Duodenal mucosa (tissue), 2 donors: ENCODE results near the gene ZG16.

Source experiments
- H3K27ac ChIP-seq: one replicate; pipeline ENCODE4 v1.7.0; 2013; ENCODE audit warnings: low read depth, low read length
- H3K27me3 ChIP-seq, 2 donors: one replicate each; pipeline ENCODE4 v1.7.0; 2013; ENCODE audit warnings: low read length in 2 of 2, control low read depth in 1 of 2; ENCODE audit not compliant: insufficient read depth in 2 of 2, control insufficient read depth in 1 of 2
- H3K36me3 ChIP-seq, 2 donors: one replicate each; pipeline ENCODE4 v1.7.0; 2013; ENCODE audit warnings: low read length in 2 of 2, control low read depth in 1 of 2; ENCODE audit not compliant: insufficient read depth in 2 of 2, control insufficient read depth in 1 of 2
- H3K4me1 ChIP-seq, 2 donors: one replicate each; pipeline ENCODE4 v1.7.0; 2013; ENCODE audit warnings: low read length in 2 of 2, control low read depth in 1 of 2; ENCODE audit not compliant: insufficient read depth in 2 of 2, control insufficient read depth in 1 of 2
- H3K4me3 ChIP-seq, 2 donors: one replicate each; pipeline ENCODE4 v1.7.0; 2013; ENCODE audit warnings: low read length in 2 of 2, low read depth in 1 of 2
- H3K9ac ChIP-seq, 2 donors: one replicate each; pipeline ENCODE4 v1.7.0; 2013; ENCODE audit warnings: low read length in 2 of 2, low read depth in 1 of 2
- H3K9me3 ChIP-seq, 2 donors: one replicate each; pipeline ENCODE4 v1.7.0; 2013; ENCODE audit warnings: low read length in 2 of 2, control low read depth in 1 of 2; ENCODE audit not compliant: control insufficient read depth in 1 of 2

Gene ZG16

GRCh38 chr16:29812754-29813643 lies 34.9 kb downstream of the ZG16 start:
- peaks cover 8 to 14% of the 10 kb centered on the region in 2 donors for H3K27me3 ChIP-seq
- peak overlapping the region; percentile 42 for H3K27ac ChIP-seq
- peaks cover 45 to 65% of the 10 kb centered on the region in 2 donors for H3K4me1 ChIP-seq
- no peaks in the 10 kb centered on the region for H3K9me3 ChIP-seq
- peaks cover 16 to 17% of the 10 kb centered on the region in 2 donors for H3K36me3 ChIP-seq
- H3K4me3 ChIP-seq, result peak overlapping the region; percentile 64 to 75
- H3K9ac ChIP-seq, result peak overlapping the region in 1 of 2 donors; percentile 54

DNA sequence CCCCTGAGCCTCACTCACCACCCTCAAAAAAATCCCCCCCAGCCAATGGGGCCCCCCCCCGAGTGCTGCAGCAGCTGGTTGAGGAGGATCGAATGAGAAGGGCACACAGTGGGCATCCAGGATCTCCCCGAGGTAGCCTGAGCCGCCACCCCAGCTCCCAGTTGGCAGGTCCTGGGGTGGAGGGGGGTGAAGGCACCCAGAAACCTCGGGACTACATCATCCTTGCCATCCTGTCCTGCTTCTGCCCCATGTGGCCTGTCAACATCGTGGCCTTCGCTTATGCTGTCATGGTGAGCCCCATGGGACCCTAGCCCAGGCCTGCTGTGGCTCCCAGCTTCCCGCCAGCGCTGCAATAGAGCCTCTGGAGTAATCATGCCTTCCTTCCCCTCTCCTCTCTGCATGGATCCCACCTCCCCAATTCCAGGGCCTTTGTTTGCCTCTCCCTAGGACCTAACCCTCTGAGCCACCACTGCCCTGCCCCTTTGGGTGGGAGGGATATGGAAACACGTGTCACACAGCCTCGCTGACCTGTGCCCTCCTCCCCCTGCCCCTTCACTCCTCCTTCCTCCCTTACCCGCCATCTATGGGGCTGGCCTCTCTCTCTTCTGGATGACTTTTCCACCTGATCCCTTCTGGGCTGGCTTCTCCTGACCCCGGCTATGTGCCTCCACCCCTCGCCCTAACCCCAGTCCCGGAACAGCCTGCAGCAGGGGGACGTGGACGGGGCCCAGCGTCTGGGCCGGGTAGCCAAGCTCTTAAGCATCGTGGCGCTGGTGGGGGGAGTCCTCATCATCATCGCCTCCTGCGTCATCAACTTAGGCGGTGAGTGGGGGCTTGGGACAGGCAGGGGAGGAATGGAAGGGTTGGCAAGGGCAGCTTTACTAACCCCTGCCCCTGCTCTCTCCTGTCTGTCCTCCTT lies 35.8 kb downstream of the ZG16 start:
- Histone ChIP-seq H3K4me1 (peaks cover 42 to 66% of the 10 kb centered on the region in 2 donors), H3K4me3 (no peak overlapping the region), H3K9ac (no peak overlapping the region), H3K36me3 (peaks cover 10 to 19% of the 10 kb centered on the region in 2 donors), H3K9me3 (no peaks in the 10 kb centered on the region), H3K27ac (no peak overlapping the region), H3K27me3 (peaks cover 8 to 14% of the 10 kb centered on the region in 2 donors)

DNA sequence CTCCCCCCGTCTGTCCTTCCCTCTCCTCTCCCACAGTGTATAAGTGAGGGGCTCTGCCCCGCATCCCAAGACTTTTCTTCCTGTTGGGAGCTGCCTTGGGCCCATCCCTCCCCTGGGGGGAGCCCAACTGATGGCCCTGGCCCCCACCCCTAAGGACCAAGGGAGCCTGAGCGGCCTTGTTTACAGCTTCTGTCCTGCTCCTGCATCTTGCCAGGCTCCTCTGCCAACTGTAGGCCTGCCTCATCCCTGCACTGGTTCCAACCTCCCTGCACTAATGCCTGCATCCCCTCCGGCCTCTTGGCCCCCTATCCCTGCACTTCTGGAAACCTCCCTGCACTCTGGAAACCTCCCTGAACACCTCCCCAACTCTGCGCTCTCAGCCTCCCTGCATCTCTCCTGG lies 36.5 kb downstream of the ZG16 start:
- Histone ChIP-seq H3K27me3 (peaks cover 8 to 14% of the 10 kb centered on the region in 2 donors), H3K4me3 (no peak overlapping the region), H3K36me3 (peaks cover 7 to 18% of the 10 kb centered on the region in 2 donors), H3K9me3 (no peaks in the 10 kb centered on the region), H3K27ac (no peak overlapping the region), H3K4me1 (peaks cover 42 to 67% of the 10 kb centered on the region in 2 donors), H3K9ac (no peak overlapping the region)

DNA sequence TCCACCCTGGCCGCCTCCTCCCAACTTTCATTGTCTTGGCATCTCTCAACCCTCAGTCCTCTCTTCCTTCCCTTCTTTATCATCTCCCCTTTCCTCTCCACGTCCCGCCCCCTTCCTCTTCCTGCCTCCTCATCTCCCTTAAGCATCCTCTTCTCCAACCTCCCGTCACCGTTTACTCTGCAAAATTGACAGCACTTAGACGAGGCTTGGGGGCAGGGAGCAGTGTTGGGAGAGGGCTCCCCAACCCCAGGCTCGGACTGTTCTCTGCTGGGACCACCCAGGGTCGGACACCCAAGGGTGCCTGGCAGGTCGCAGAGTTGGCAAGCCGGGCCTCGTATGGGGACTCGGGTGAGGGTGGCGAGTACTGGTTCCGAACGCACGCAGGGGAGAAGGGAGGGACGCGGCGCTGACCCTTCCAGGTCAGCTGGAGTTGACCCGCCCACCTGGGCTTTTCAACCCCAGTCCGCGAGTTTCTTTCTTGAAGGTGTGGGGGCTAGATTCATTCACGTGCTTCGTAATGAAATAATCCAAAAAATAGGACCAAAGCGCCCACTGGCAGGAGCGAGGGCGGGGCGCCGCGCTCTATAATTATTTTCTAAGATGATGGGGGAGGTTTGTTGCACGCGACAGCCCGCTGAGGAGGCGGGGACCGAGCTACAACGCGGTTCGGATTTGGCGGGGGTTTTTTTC lies 37.1 kb downstream of the ZG16 start:
- Histone ChIP-seq H3K36me3 (peaks cover 2 to 12% of the 10 kb centered on the region in 2 donors), H3K9me3 (no peaks in the 10 kb centered on the region), H3K27ac (no peak overlapping the region), H3K9ac (peak overlapping the region; percentile 50 to 70), H3K27me3 (peaks cover 8 to 14% of the 10 kb centered on the region in 2 donors), H3K4me1 (peaks cover 43 to 67% of the 10 kb centered on the region in 2 donors), H3K4me3 (peak overlapping the region; percentile 86 to 94)

- H3K27ac ChIP-seq, result peak within 1 kb of the TSS; percentile 91
- H3K4me1 ChIP-seq, result peaks cover 34 to 62% of the 10 kb centered on the region in 2 donors
- peak within 1 kb of the TSS; percentile 79 to 92 for H3K9ac ChIP-seq
- peak within 1 kb of the TSS; percentile 86 to 94 for H3K4me3 ChIP-seq
- H3K27me3 ChIP-seq, result peaks cover 8 to 14% of the 10 kb centered on the region in 2 donors
- H3K36me3 ChIP-seq, result peaks cover 0 to 10% of the 10 kb centered on the region in 2 donors
- no peaks in the 10 kb centered on the region for H3K9me3 ChIP-seq
Observed at GRCh38 chr16:29815793-29816693, 38.0 kb downstream of the ZG16 start, which contains the start of gene PAGR1. TSS of gene PAGR1 (plus strand) at chr16:29816152. CDS start at chr16:29816526, 374 bp downstream.

- Histone ChIP-seq H3K4me1 (peaks cover 34 to 62% of the 10 kb centered on the region in 2 donors), H3K4me3 (peak overlapping the region; percentile 86 to 94), H3K9me3 (no peaks in the 10 kb centered on the region), H3K9ac (peak overlapping the region; percentile 79 to 92), H3K36me3 (peaks cover 0 to 10% of the 10 kb centered on the region in 2 donors), H3K27me3 (peaks cover 8 to 14% of the 10 kb centered on the region in 2 donors), H3K27ac (peak overlapping the region; percentile 91)
Observed at GRCh38 chr16:29816694-29817441, 38.8 kb downstream of the ZG16 start.

DNA sequence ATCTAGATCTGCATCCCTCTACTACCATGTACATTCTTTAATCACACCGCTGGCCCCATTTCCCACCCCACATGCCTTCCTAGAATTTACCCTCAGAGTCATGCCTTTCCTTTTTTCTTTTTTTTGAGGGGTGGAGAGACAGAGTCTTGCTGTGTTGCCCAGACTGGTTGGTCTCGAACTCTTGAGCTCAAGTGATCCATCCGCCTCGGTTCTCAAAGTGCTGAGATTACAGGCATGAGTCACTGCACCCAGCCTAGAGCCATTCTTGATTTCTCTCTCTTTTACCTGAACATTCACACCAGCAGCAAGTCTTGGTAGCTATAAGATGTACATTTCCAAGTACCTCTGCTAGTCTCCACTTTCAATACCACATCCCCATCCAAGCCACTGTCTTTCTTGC lies 40.0 kb downstream of the ZG16 start:
- Histone ChIP-seq H3K27ac (no peak overlapping the region), H3K9me3 (no peaks in the 10 kb centered on the region), H3K4me3 (no peak overlapping the region), H3K36me3 (peaks cover 0 to 10% of the 10 kb centered on the region in 2 donors), H3K27me3 (peaks cover 3 to 6% of the 10 kb centered on the region in 2 donors), H3K9ac (no peak overlapping the region), H3K4me1 (peaks cover 34 to 67% of the 10 kb centered on the region in 2 donors)

- Histone ChIP-seq H3K36me3 (peaks cover 0 to 10% of the 10 kb centered on the region in 2 donors), H3K27me3 (peaks cover 0 to 1% of the 10 kb centered on the region in 2 donors), H3K4me1 (peaks cover 43 to 78% of the 10 kb centered on the region in 2 donors), H3K27ac (no peak overlapping the region), H3K9me3 (no peaks in the 10 kb centered on the region), H3K9ac (peak overlapping the region; percentile 90 to 96), H3K4me3 (peak overlapping the region; percentile 94 to 98)
Observed at GRCh38 chr16:29819506-29819905, 41.5 kb downstream of the ZG16 start.
